Measurements from ENCODE around the gene NCKAP1. TPM values are rescaled to one million over a fixed set of nuclear protein-coding genes. Genes with fewer than 3 reads are reported as not detected.

The NCKAP1 gene
- polyA plus RNA-seq, 1 experiment, result 58.0 TPM

GRCh38 chr2:183078163-183078463 is 39.9 kb upstream of the NCKAP1 start:
- H3K4me3 ChIP-seq (ENCODE audit: low read depth, low read length), result peak overlapping the region; percentile 52
- TF ChIP-seq CTCF (IDR thresholded peaks at IDR 0.05; ENCODE audit: insufficient read depth, low read depth, low read length), result no peak
- no peak for DNase-seq (ENCODE audit: low read depth)
- no peaks in the 10 kb centered on the region for H3K36me3 ChIP-seq (ENCODE audit: control insufficient read depth, insufficient read depth, low read length)
- no peaks in the 10 kb centered on the region; the same call in none of the 2 replicates for H3K27me3 ChIP-seq (ENCODE audit: control insufficient read depth, insufficient read depth, low read length)
- CTCF ChIA-PET, result no interaction called here
- POLR2A ChIA-PET, result no interaction called here

- Histone ChIP-seq H3K4me3 (ENCODE audit: low read depth, low read length) (no peak overlapping the region), H3K36me3 (ENCODE audit: control insufficient read depth, insufficient read depth, low read length) (no peaks in the 10 kb centered on the region), H3K27me3 (ENCODE audit: control insufficient read depth, insufficient read depth, low read length) (no peaks in the 10 kb centered on the region; the same call in none of the 2 replicates)
- no peak for DNase-seq (ENCODE audit: low read depth)
- no peak for TF ChIP-seq CTCF (IDR thresholded peaks at IDR 0.05; ENCODE audit: insufficient read depth, low read depth, low read length)
- ChIA-PET CTCF (no interaction called here), POLR2A (no interaction called here)
Observed at GRCh38 chr2:183072177-183072576, 33.9 kb upstream of the NCKAP1 start.

GRCh38 chr2:183070942-183071844 is 32.9 kb upstream of the NCKAP1 start:
- CTCF ChIA-PET, result interaction anchor here (0.6 to 1.9 kb wide), 5 partner anchors 8 to 18 kb away, joined by 3 to 4 read pairs (median 4); no protein-coding TSS in a partner anchor
- no peaks in the 10 kb centered on the region; the same call in none of the 2 replicates for H3K27me3 ChIP-seq (ENCODE audit: control insufficient read depth, insufficient read depth, low read length)
- no peak overlapping the region for H3K4me3 ChIP-seq (ENCODE audit: low read depth, low read length)
- POLR2A ChIA-PET, result no interaction called here
- no peak for DNase-seq (ENCODE audit: low read depth)
- peak; percentile 76 for TF ChIP-seq CTCF (IDR thresholded peaks at IDR 0.05; ENCODE audit: insufficient read depth, low read depth, low read length)
- H3K36me3 ChIP-seq (ENCODE audit: control insufficient read depth, insufficient read depth, low read length), result no peaks in the 10 kb centered on the region

- CTCF ChIA-PET, result interaction anchor here (1.5 kb wide), 1 partner anchor 10 kb away, joined by 4 read pairs; no protein-coding TSS in a partner anchor
- Histone ChIP-seq H3K27me3 (ENCODE audit: control insufficient read depth, insufficient read depth, low read length) (no peaks in the 10 kb centered on the region; the same call in none of the 2 replicates), H3K4me3 (ENCODE audit: low read depth, low read length) (no peak overlapping the region), H3K36me3 (ENCODE audit: control insufficient read depth, insufficient read depth, low read length) (no peaks in the 10 kb centered on the region)
- POLR2A ChIA-PET, result interaction anchor here (1.2 kb wide), 1 partner anchor 10 kb away, joined by 3 read pairs; the partner anchor contains the start of gene DUSP19
- no peak for DNase-seq (ENCODE audit: low read depth)
- no peak for TF ChIP-seq CTCF (IDR thresholded peaks at IDR 0.05; ENCODE audit: insufficient read depth, low read depth, low read length)
Observed at GRCh38 chr2:183069174-183069573, 30.9 kb upstream of the NCKAP1 start.

GRCh38 chr2:183068561-183068960 is 30.3 kb upstream of the NCKAP1 start:
- POLR2A ChIA-PET, result interaction anchor here (1.2 kb wide), 1 partner anchor 10 kb away, joined by 3 read pairs; the partner anchor contains the start of gene DUSP19

More at GRCh38 chr2:183068561-183068960, 30.3 kb upstream of the NCKAP1 start:
- CTCF ChIA-PET, result no interaction called here
- Histone ChIP-seq H3K36me3 (ENCODE audit: control insufficient read depth, insufficient read depth, low read length) (no peaks in the 10 kb centered on the region), H3K27me3 (ENCODE audit: control insufficient read depth, insufficient read depth, low read length) (no peaks in the 10 kb centered on the region; the same call in 1 of the 2 replicates), H3K4me3 (ENCODE audit: low read depth, low read length) (no peak overlapping the region)
- no peak for DNase-seq (ENCODE audit: low read depth)
- TF ChIP-seq CTCF (IDR thresholded peaks at IDR 0.05; ENCODE audit: insufficient read depth, low read depth, low read length), result no peak

Measured in BJ (cell line).